ENCODE data around the gene GMDS. TPM values are rescaled to one million over a fixed set of nuclear protein-coding genes. Genes with fewer than 3 reads are reported as not detected.

Gene GMDS
- total RNA-seq, 4 donors from 2014 or later: 8.7 to 23.1 (median 18.4) TPM

DNA sequence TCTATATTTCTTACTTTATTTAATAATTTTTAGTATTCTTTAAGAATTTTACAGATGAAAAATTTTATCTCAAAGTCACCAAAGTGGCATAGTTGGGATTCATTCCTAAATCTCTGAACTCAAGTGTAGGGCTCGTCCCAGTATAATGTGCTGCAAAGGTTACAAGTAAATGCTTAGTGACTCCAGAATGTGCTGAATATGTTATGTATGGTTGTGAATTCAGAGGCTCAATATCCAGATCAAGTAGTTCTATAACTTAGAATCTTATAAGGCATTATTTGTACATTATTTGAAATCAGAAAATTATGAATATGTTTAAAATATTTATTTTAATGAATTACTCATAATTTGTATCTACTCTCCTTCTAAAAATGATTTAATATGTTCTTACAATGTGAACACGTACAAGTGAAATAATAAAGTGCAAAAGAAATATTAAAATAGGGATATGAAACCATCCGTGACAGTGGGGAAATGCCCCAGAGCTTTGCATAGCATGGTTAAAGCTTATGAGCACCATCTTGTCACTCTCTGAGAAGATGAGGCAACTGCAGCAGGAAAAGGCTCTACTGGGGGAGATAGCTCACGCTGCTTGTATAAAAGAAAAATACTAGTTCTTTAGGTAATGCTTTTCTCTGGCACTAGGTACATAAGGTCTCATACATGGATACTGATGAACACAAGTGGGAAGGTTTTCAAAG lies 376.7 kb downstream of the GMDS start:
- 93 to 94% methylated on average over 4 of the region's 4 CpGs for WGBS, 2 donors
- no peak overlapping the region for H3K4me3 ChIP-seq (ENCODE audit: low read depth, poor library complexity, severe bottlenecking)
- DNase-seq (ENCODE audit: low spot score in 2 of 2): no peak
- intact Hi-C loops (cut with DNase I; ENCODE audit: low total_unique reads): no loop called here
- TF ChIP-seq, protein P1, sequence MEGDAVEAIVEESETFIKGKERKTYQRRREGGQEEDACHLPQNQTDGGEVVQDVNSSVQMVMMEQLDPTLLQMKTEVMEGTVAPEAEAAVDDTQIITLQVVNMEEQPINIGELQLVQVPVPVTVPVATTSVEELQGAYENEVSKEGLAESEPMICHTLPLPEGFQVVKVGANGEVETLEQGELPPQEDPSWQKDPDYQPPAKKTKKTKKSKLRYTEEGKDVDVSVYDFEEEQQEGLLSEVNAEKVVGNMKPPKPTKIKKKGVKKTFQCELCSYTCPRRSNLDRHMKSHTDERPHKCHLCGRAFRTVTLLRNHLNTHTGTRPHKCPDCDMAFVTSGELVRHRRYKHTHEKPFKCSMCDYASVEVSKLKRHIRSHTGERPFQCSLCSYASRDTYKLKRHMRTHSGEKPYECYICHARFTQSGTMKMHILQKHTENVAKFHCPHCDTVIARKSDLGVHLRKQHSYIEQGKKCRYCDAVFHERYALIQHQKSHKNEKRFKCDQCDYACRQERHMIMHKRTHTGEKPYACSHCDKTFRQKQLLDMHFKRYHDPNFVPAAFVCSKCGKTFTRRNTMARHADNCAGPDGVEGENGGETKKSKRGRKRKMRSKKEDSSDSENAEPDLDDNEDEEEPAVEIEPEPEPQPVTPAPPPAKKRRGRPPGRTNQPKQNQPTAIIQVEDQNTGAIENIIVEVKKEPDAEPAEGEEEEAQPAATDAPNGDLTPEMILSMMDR (IDR thresholded peaks at IDR 0.05): no peak
- TF ChIP-seq POLR2A (IDR thresholded peaks at IDR 0.05): no peak

DNA sequence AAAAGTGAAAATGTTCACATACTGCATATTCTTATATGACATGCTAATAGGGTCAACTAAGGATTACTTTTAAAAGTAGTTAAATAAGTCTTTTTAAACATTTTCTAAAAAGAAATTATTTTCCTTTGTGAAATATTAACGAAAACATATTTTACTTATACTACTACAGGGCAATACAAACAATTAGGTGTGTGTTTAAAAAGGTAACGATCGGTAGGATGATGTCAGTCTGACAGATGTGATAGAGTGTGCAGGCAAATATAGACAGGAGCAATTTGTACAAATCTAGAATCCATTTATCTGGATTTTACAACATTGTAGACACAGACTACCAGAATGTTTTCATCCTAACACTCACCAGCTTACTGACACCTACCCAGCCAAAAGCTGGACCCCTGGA lies 378.2 kb downstream of the GMDS start:
- intact Hi-C loops (cut with DNase I; ENCODE audit: low total_unique reads): no loop called here
- TF ChIP-seq POLR2A (IDR thresholded peaks at IDR 0.05): no peak
- DNase-seq (ENCODE audit: low spot score in 2 of 2): no peak
- H3K4me3 ChIP-seq (ENCODE audit: low read depth, poor library complexity, severe bottlenecking): no peak overlapping the region
- WGBS, 2 donors: 90 to 91% methylated on average over 3 of the region's 3 CpGs

DNA sequence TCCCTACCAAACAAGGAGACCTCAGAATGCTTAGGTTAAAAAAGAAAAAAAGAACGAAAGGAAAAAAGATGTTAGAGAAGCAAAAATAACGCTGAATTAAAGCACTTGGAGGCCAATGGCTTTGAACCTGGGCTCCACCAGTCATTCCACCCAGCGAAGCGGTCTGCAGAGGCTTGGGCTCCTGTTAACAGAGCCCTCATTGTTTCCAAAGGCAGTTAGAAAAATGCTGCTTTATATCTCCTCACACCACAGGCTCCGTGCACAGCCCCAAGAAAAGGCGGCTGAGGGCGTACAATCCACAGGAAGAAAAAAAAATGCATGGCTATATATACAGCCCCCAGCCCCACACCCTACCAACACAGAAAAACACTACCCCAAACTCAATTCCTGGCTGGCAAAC lies 379.8 kb downstream of the GMDS start:
- WGBS, 2 donors: 83 to 84% methylated on average over 7 of the region's 7 CpGs
- TF ChIP-seq, protein P1 (IDR thresholded peaks at IDR 0.05): no peak
- no peak for TF ChIP-seq POLR2A (IDR thresholded peaks at IDR 0.05)
- intact Hi-C loops (cut with DNase I; ENCODE audit: low total_unique reads): no loop called here
- no peak for DNase-seq (ENCODE audit: low spot score in 2 of 2)
- H3K4me3 ChIP-seq (ENCODE audit: low read depth, poor library complexity, severe bottlenecking): no peak overlapping the region

DNA sequence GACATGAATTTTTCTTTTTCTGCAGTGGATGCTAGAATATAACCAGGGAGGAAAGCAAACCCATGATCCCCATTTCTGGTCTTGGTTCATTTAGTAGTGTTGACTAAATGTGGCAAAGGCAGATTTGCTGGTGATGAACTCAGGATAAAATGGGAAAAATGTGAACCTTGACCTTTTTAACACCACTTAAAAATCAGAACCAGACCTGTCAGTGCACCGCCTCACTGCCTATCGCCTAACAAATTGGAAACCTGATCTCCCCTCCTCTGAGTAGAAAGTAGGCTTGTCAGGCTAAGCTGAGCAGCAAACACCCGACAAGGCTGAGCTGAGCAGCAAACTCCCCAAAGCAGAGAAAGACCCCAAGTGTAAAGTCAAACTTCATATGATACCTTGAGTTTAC lies 380.9 kb downstream of the GMDS start:
- intact Hi-C loops (cut with DNase I; ENCODE audit: low total_unique reads): no loop called here
- no peak overlapping the region for H3K4me3 ChIP-seq (ENCODE audit: low read depth, poor library complexity, severe bottlenecking)
- TF ChIP-seq, protein P1 (IDR thresholded peaks at IDR 0.05): no peak
- no peak for TF ChIP-seq POLR2A (IDR thresholded peaks at IDR 0.05)
- 88 to 96% methylated on average over 3 of the region's 3 CpGs for WGBS, 2 donors
- no peak for DNase-seq (ENCODE audit: low spot score in 2 of 2)

DNA sequence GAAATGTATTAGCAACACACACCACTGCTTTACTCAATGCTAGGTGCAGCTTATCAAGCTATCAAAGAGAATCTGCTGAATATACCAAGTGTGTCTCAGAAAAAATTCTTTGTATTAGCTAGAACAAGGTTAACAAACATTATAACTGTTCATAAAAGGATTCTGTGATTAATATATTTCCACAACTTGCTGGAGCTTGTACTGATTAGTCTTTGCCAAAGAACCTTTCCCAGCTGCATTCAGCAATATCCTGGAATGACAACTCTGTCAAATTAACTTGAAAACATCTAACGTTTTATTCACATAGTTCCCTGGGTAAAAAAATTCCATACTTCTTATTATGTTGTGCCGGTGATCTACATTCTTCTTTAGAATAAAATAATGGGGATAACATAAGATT lies 383.0 kb downstream of the GMDS start:
- no peak for TF ChIP-seq POLR2A (IDR thresholded peaks at IDR 0.05)
- TF ChIP-seq, protein P1 (IDR thresholded peaks at IDR 0.05): no peak
- intact Hi-C loops (cut with DNase I; ENCODE audit: low total_unique reads): no loop called here
- no peak for DNase-seq (ENCODE audit: low spot score in 2 of 2)
- 43 to 53% methylated on average over 2 of the region's 2 CpGs for WGBS, 2 donors
- no peak overlapping the region for H3K4me3 ChIP-seq (ENCODE audit: low read depth, poor library complexity, severe bottlenecking)

DNA sequence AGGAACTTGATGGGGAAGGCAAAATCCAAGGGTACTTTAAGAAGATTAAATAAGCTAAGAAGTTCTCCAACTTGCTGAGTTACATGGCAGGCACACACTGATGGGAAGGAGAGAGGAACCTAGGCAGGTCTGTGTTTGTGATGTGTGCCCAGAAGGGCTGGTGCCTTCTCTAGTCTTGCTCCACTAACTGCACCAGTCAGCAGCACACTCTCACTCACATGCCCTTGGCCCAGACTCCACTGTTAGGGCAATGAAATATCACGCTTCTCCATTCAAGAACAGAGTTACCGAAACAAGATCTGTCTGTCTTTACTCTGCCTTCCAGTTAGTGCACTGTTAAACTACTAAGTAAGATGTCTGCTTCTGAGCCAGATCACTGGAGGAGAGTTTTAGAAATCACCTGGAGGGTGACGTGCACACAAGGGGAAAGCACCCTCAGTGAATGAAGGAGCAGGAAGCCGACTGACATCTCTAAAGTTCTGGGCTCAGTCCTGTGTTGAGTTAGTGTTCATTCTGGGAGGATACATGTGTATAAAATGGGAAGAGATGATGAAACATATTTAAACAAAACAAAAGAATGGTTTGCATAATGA lies 384.6 kb downstream of the GMDS start:
- intact Hi-C loops (cut with DNase I; ENCODE audit: low total_unique reads): no loop called here
- 86 to 96% methylated on average over 4 of the region's 4 CpGs for WGBS, 2 donors
- TF ChIP-seq, protein P1 (IDR thresholded peaks at IDR 0.05): no peak
- TF ChIP-seq POLR2A (IDR thresholded peaks at IDR 0.05): no peak
- H3K4me3 ChIP-seq (ENCODE audit: low read depth, poor library complexity, severe bottlenecking): no peak overlapping the region
- DNase-seq (ENCODE audit: low spot score in 2 of 2): no peak
